Retinal pigment epithelial cell (primary cell): ENCODE data around the gene CORO7.

ENCODE experiments used
- DNase-seq: peaks from one replicate; pipeline ENCODE4 v3.0.0-alpha.2; 2010; ENCODE audit warnings: low read depth
- H3K4me3 ChIP-seq: 2 replicates; pipeline ENCODE4 v1.5.1; 2011; ENCODE audit warnings: mild to moderate bottlenecking, low read length, control low read depth, moderate library complexity
- TF ChIP-seq, protein P1 (sequence below): conservative IDR thresholded peaks from 2 replicates; pipeline ENCODE4 v1.5.1; 2011; ENCODE audit warnings: low read depth, low read length, control low read depth, inconsistent platforms

CORO7 gene

DNA sequence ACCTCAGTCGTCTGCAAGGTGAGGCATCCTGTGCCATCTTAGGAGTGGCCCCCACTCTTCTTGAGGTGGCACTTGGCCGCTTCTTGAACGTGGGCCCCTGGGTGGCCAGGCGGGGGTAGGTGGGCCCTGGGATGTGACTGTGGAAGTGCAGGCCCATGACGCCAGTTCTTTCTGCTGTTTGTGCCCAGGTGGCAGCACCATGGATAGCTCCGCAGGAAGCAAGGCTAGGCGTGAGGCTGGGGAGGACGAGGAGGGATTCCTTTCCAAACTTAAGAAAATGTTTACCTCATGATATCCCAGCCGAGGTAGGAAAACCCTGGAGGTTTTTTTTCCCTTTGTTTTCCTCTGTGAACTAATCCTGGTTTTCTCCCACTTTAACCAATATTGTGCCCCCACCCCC, 38.2 kb upstream of the CORO7 start:
- no peak overlapping the region for H3K4me3 ChIP-seq
- TF ChIP-seq, protein P1, sequence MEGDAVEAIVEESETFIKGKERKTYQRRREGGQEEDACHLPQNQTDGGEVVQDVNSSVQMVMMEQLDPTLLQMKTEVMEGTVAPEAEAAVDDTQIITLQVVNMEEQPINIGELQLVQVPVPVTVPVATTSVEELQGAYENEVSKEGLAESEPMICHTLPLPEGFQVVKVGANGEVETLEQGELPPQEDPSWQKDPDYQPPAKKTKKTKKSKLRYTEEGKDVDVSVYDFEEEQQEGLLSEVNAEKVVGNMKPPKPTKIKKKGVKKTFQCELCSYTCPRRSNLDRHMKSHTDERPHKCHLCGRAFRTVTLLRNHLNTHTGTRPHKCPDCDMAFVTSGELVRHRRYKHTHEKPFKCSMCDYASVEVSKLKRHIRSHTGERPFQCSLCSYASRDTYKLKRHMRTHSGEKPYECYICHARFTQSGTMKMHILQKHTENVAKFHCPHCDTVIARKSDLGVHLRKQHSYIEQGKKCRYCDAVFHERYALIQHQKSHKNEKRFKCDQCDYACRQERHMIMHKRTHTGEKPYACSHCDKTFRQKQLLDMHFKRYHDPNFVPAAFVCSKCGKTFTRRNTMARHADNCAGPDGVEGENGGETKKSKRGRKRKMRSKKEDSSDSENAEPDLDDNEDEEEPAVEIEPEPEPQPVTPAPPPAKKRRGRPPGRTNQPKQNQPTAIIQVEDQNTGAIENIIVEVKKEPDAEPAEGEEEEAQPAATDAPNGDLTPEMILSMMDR = no peak
- no peak for DNase-seq

DNA sequence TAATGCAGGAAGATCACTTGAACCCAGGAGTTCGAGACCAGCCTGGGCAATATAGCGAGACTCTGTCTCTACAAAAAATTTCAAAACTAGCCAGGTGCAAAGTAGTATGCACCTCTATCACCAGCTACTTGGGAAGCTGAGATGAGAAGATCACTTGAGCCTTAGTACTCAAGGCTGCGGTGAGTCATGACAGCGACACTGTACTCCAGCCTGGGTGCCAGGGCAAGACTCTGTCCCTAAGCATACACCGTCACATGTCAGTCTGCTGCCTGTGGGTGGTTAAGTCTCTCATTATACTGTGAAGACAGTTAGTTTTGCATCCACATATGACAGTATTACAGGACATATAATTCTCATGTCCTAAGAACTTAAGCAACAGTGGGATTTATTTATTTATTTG, 36.3 kb upstream of the CORO7 start:
- TF ChIP-seq, protein P1 = no peak
- no peak overlapping the region for H3K4me3 ChIP-seq
- DNase-seq = no peak

DNA sequence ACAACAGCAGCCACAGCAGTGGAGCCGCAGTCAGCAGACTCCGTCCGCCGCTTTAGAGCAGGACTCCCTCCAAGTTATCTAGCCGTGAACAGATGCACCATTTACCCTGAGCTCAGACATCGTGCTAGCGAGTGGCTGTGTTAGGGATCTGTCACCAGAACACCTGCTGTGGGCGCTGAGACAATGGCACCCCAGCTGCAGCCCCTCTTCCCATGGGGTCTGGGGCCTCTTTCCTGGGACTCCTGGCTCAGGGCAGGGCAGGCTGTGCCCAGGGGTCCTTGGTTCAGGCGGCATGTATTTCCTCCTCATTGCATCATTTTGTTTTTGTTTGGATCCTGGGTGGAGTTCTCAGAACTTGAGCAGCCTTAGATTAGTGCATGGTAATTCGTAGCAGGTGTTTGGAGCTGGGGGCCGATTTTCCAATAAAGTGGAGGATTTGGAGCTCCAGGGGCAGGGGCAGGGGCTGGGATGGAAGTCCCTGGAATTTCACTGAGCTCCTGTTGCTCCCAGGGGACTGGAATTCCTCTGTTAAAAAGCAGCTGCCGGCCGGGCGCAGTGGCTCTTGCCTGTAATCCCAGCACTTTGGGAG, 34.6 kb upstream of the CORO7 start:
- no peak overlapping the region for H3K4me3 ChIP-seq
- no peak for DNase-seq
- TF ChIP-seq, protein P1 = no peak

DNA sequence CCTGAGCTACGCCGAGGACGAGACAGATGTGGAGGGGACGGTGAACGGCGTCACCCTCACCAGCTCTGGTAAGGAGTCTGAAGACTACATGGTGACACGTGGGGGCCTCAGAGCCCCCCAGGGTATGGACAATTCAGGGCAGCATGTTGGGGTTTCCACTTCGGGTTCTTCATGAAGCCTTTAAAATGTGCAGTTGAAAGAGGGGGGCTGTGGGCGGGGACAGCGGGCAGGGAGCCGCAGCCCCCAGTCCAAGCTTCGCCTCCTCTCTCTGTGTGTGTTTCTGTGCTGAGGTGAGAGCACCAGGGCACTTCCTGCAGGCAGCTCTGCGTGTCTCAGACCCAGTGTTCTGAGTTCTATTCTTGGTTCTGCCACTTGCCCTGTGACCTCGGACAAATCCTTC, 34.0 kb upstream of the CORO7 start:
- H3K4me3 ChIP-seq = no peak overlapping the region
- DNase-seq = no peak
- TF ChIP-seq, protein P1 = no peak

DNA sequence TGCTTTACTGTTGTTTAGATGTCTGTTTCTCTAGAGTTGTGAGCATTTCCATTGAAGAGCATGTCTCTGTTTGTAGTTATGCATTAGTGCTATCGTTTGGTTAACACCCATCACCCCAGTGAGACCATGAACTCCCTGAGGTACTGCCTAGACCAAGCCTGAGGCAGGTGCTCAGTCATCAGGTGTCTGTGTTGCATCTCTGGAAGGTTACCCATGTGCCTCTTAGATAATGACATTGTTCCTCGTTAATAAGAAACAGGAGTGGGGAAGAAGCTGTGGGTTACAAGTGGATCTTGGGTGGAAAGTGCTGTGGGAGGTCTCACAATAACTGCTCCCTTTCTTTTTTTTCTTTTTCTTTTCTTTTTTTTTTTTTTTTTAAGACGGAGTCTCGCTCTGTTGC, 27.6 kb upstream of the CORO7 start:
- TF ChIP-seq, protein P1 = no peak
- H3K4me3 ChIP-seq = no peak overlapping the region
- no peak for DNase-seq

DNA sequence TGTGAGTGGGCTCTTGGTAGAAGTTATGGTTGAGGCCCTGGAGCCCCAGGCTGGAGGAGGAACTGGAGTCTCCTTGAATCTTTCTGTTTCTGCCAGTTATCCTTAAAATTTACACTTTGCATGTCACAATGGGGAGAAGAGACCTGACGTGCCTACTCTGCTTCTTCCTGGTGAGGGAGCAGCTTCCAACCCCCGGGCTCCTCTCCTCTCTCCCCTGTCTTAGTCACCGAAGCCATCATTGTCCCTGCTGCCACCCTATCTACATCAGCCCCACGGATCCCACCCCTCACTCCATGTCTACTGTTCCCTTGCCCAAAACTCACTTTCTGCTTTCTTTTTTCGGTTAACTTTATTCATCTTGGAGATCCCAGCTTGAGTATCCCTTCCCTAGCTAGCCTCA, 26.9 kb upstream of the CORO7 start:
- DNase-seq = no peak
- TF ChIP-seq, protein P1 = no peak
- H3K4me3 ChIP-seq = no peak overlapping the region

DNA sequence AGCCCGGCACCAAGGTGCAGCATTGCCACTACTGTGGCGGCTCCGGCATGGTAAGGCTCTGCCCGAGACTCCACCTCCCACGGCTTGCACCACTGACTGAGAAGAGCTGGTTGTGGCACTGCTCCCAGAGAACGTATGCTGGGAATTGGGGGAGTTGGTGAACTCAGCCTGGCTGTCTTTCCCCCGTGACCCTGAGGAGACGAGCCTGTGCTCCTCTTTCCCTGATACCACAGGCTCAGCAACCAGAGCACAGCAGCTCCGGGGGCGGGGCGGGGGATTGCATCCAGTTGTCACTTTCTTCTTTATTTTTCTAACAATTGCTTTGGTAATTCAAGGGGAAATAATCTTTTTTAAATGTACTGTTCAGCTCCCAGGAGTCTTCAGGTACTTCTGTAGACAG, 26.0 kb upstream of the CORO7 start:
- no peak for DNase-seq
- no peak overlapping the region for H3K4me3 ChIP-seq
- TF ChIP-seq, protein P1 = no peak
